Gastrocnemius medialis (tissue), 4 donors: ENCODE data around the gene ACSF2. TPM values are rescaled to one million over a fixed set of nuclear protein-coding genes. Genes with fewer than 3 reads are reported as not detected.

Source experiments
- ATAC-seq, 2 donors: fragments of 150-250 bp; one replicate each; pipeline ENCODE4 v1.9.1; 2016
- DNase-seq, 2 donors: peaks; one replicate each; pipeline ENCODE4 v3.0.0-alpha.2; 2019
- H3K27ac ChIP-seq, 4 donors: fragments of 200-600 bp; sonication (generic); 1 replicate in 1 of 4; 2 replicates in 3 of 4; pipeline ENCODE4 v1.5.1; 2016 to 2018; ENCODE audit warnings: mild to moderate bottlenecking in 2 of 4, moderate library complexity in 1 of 4
- H3K27me3 ChIP-seq, 3 donors: fragments of 200-600 bp; sonication (generic) in 2 of 3; 1 replicate in 1 of 3; 2 replicates in 2 of 3; pipeline versions ENCODE4 v1.5.1 to v1.6.0; 2016 to 2019; ENCODE audit warnings: mild to moderate bottlenecking in 1 of 3, moderate library complexity in 1 of 3
- H3K36me3 ChIP-seq, 2 donors: fragments of 200-600 bp; sonication (generic) in 1 of 2; one replicate each; pipeline ENCODE4 v1.5.1; 2017 to 2018
- H3K4me1 ChIP-seq, 2 donors: fragments of 200-600 bp; sonication (generic) in 1 of 2; one replicate each; pipeline ENCODE4 v1.5.1; 2016 to 2017; ENCODE audit warnings: mild to moderate bottlenecking in 2 of 2
- H3K4me3 ChIP-seq, 4 donors: fragments of 200-600 bp; sonication (generic) in 3 of 4; 1 replicate in 1 of 4; 2 replicates in 3 of 4; pipeline ENCODE4 v1.5.1; 2016 to 2019; ENCODE audit warnings: mild to moderate bottlenecking in 2 of 4
- H3K9me3 ChIP-seq, 3 donors: fragments of 200-600 bp; sonication (generic) in 2 of 3; 1 replicate in 1 of 3; 2 replicates in 2 of 3; pipeline ENCODE4 v1.5.1; 2016 to 2019
- POLR2A ChIP-seq, 2 donors: fragments of 450-650 bp; IDR thresholded peaks; one replicate each; pipeline ENCODE4 v1.6.1; 2017; ENCODE audit warnings: antibody characterized with exemption in 2 of 2, mild to moderate bottlenecking in 2 of 2, moderate library complexity in 2 of 2
- in situ Hi-C, 4 donors: fragments of 200-750 bp; cut with MboI; loops; one replicate each; pipeline versions ENCODE4 v1.15.0 to v1.8.0; 2017; ENCODE audit warnings: low sequenced_read_pairs in 4 of 4
- intact Hi-C: fragments of 100-400 bp; cut with DNase I; formaldehyde crosslinking; loops from one replicate; pipeline ENCODE4 v1.15.1; 2023; ENCODE audit warnings: low total_unique reads
- total RNA-seq, 4 donors: library from RNA; depleted of rRNA; stranded (reverse); fragments of >200 nt; gene quantifications; one replicate each; pipeline versions ENCODE4 v1.1.0 to v1.2.3, GENCODE V29; 2016
- TF ChIP-seq, protein P1 (sequence below), 5 experiments: fragments of 450-650 bp in 3 of 5; fragments of 200-600 bp in 2 of 5; sonication (generic) in 2 of 5; IDR thresholded peaks in 4 of 5; conservative IDR thresholded peaks in 1 of 5; 1 replicate in 4 of 5; 2 replicates in 1 of 5; pipeline ENCODE4 v1.5.1; 2016 to 2019; ENCODE audit warnings: antibody characterized with exemption in 5 of 5, mild to moderate bottlenecking in 3 of 5, moderate library complexity in 3 of 5

Gene ACSF2
- total RNA-seq, 4 donors from 2014 or later = 8.7 to 61.4 (median 34.2) TPM

GRCh38 chr17:50452630-50453300 lies 26.7 kb downstream of the ACSF2 start:
- Histone ChIP-seq H3K4me1 (peaks cover 22 to 26% of the 10 kb centered on the region in 2 donors), H3K9me3 (no peaks in the 10 kb centered on the region), H3K36me3 (no peaks in the 10 kb centered on the region), H3K4me3 (no peak overlapping the region), H3K27me3 (no peaks in the 10 kb centered on the region), H3K27ac (no peak overlapping the region)
- in situ Hi-C loops (no loop called here), intact Hi-C loops (no loop called here)
- DNase-seq (no peak), ATAC-seq (no peak)
- no peak for TF ChIP-seq POLR2A (IDR thresholded peaks at IDR 0.05)
- TF ChIP-seq, protein P1, sequence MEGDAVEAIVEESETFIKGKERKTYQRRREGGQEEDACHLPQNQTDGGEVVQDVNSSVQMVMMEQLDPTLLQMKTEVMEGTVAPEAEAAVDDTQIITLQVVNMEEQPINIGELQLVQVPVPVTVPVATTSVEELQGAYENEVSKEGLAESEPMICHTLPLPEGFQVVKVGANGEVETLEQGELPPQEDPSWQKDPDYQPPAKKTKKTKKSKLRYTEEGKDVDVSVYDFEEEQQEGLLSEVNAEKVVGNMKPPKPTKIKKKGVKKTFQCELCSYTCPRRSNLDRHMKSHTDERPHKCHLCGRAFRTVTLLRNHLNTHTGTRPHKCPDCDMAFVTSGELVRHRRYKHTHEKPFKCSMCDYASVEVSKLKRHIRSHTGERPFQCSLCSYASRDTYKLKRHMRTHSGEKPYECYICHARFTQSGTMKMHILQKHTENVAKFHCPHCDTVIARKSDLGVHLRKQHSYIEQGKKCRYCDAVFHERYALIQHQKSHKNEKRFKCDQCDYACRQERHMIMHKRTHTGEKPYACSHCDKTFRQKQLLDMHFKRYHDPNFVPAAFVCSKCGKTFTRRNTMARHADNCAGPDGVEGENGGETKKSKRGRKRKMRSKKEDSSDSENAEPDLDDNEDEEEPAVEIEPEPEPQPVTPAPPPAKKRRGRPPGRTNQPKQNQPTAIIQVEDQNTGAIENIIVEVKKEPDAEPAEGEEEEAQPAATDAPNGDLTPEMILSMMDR (IDR thresholded peaks at IDR 0.05 in 4 of 5, conservative IDR thresholded peaks at IDR 0.05 in 1 of 5) = no peak

DNA sequence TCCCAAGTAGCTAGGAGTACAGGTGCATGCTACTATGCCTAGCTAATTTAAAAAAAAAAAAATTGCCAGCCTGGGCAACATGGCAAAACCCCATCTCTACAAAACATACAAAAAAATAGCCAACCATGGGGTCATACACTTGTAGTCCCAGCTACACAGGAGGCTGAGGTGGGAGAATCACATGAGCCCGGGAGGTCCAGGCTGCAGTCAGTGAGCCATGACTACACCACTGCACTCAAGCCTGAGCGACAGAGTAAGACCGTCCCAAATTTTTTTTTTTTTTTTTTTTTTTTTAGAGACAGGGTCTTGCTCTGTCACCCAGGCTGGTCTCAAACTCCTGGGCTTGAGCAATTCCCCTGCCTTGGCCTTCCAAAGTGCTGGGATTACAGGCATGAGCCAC lies 27.9 kb downstream of the ACSF2 start:
- Histone ChIP-seq H3K4me3 (no peak overlapping the region), H3K9me3 (no peaks in the 10 kb centered on the region), H3K27me3 (no peaks in the 10 kb centered on the region), H3K27ac (no peak overlapping the region), H3K36me3 (no peaks in the 10 kb centered on the region), H3K4me1 (peaks cover 15 to 20% of the 10 kb centered on the region in 2 donors)
- DNase-seq = no peak
- TF ChIP-seq, protein P1 (IDR thresholded peaks at IDR 0.05 in 4 of 5, conservative IDR thresholded peaks at IDR 0.05 in 1 of 5) = no peak
- TF ChIP-seq POLR2A (IDR thresholded peaks at IDR 0.05) = no peak
- intact Hi-C loops = no loop called here
- ATAC-seq = no peak
- in situ Hi-C loops = no loop called here

GRCh38 chr17:50457621-50458020 lies 31.6 kb downstream of the ACSF2 start:
- H3K4me3 ChIP-seq = no peak overlapping the region
- DNase-seq = no peak
- no peak for ATAC-seq
- in situ Hi-C loops = no loop called here
- intact Hi-C loops = no loop called here
- TF ChIP-seq POLR2A (IDR thresholded peaks at IDR 0.05) = no peak
- TF ChIP-seq, protein P1 (IDR thresholded peaks at IDR 0.05 in 4 of 5, conservative IDR thresholded peaks at IDR 0.05 in 1 of 5) = no peak
- H3K36me3 ChIP-seq = no peaks in the 10 kb centered on the region
- H3K27me3 ChIP-seq = no peaks in the 10 kb centered on the region
- no peaks in the 10 kb centered on the region for H3K9me3 ChIP-seq
- no peak overlapping the region for H3K27ac ChIP-seq
- H3K4me1 ChIP-seq = peaks cover 0 to 4% of the 10 kb centered on the region in 2 donors

DNA sequence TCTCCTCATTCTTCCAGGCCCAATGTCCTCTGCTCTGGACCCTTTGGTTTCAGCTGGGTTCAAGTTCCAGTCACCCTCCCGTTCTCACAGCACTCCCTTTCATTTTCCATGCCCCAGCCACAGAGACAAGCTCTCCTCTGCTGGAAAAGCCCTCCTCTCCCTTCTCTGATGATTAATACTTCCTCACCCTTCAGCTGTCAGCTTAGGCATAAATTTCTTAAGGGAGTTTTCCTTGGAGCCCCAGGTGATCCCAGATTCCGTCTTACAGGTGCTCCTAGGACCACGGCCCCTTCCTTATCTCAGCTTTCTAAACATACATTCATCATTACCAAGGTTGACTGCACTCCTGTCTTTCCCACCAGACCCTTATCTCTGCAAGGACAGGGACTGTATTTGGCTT lies 32.3 kb downstream of the ACSF2 start:
- in situ Hi-C loops (no loop called here), intact Hi-C loops (no loop called here)

More for the DNA sequence above, 32.3 kb downstream of the ACSF2 start:
- no peaks in the 10 kb centered on the region for H3K9me3 ChIP-seq
- DNase-seq (no peak), ATAC-seq (no peak)
- H3K4me1 ChIP-seq = peaks cover 0 to 4% of the 10 kb centered on the region in 2 donors
- TF ChIP-seq POLR2A (IDR thresholded peaks at IDR 0.05) = no peak
- TF ChIP-seq, protein P1 (IDR thresholded peaks at IDR 0.05 in 4 of 5, conservative IDR thresholded peaks at IDR 0.05 in 1 of 5) = no peak
- no peaks in the 10 kb centered on the region for H3K36me3 ChIP-seq
- H3K27me3 ChIP-seq = no peaks in the 10 kb centered on the region
- H3K27ac ChIP-seq = peak overlapping the region in 2 of 4 donors; percentile 1 to 2
- no peak overlapping the region for H3K4me3 ChIP-seq
